Anterior cingulate cortex (tissue), 58 donors: ENCODE results near the gene HSPB1.
"Not testable (repeated sequence)": the region's sequence is repeated elsewhere in the genome, so short reads cannot be mapped to it uniquely, and the experiment has no call there.

Source experiments
- DNase-seq, 58 donors: peaks; one replicate each; lab custom pipeline; 2025; lab: John Stamatoyannopoulos, UW

HSPB1 gene

GRCh38 chr7:76281006-76281705 lies 21.3 kb upstream of the HSPB1 start:
- no peak for DNase-seq

- DNase-seq: no peak
These were observed 20.6 kb upstream of the HSPB1 start for GRCh38 chr7:76281706-76282343.

DNA sequence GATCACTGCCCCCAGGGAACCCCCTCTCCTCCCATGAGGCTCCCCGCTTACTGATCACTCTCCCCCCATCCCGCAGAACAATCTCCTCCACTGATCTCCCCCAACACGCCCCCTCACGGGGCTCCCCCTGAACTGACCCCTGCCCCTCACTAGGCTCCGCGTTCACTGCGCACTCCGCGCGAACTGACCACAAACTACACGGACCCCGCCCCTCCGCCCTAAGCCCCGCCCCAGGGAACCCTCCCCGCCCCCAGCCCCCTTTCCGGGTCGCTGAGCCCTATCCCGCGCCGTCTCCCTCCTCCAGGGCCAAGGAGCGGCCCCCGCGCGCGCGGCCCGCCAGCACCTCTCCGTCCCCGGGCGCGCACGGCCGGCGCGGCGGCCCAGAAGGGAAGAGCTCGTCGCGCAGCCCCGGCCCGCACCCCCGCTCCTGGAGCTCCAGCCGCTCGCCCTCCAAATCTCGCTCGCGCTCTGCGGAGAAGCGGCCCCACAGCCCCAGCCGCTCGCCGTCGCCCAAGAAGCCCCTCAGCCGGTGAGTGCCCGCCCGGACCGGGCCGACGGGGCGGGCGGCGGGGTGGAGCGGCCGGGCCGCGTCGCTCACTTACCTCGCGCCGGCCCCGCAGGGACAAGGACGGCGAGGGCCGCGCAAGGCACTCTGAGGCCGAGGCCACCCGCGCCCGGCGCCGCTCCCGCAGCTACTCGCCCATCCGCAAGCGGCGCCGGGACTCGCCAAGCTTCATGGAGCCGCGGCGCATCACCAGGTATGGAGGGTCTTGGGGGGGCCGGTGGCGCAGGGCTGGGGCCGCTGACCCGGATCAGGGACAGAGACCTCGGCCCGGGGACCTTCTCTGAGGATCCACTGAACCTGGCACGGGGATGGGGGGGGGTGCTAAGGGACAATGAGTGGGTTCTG lies 19.9 kb upstream of the HSPB1 start:
- no peak for DNase-seq

- no peak for DNase-seq
These were observed 19.0 kb upstream of the HSPB1 start for GRCh38 chr7:76283254-76284159.

GRCh38 chr7:76285604-76286374 lies 16.7 kb upstream of the HSPB1 start:
- DNase-seq: no peak

DNA sequence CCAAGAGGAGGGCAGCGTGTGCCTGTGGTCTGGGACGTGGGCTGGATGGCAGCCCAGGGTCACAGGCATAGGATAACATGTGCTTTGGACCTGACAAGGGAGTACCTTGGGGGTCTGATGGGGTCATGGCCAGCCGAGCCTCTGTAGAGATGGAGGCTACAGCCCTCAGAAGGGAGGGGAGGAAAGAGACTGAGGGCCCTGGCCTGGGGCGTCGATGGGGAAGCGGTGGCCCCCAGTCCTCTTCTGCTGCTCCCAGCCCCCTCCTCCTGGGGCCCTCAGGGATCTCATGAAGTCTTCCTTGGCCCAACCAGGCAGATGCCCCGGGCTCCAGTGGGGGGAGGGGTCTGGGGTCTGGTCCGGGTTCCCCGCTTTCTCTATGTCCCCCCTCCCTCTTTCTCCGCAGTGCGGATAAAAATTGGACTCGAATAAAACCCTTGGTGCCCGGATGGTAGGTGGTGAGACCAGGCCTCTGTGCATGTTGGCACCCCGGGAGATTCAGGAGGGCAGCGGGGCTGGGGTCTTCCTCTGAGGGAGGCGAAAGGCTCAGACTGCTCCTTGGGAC lies 15.6 kb upstream of the HSPB1 start:
- DNase-seq: no peak

- not testable (repeated sequence) for DNase-seq
These were observed 11.6 kb upstream of the HSPB1 start for GRCh38 chr7:76290847-76291350.

DNA sequence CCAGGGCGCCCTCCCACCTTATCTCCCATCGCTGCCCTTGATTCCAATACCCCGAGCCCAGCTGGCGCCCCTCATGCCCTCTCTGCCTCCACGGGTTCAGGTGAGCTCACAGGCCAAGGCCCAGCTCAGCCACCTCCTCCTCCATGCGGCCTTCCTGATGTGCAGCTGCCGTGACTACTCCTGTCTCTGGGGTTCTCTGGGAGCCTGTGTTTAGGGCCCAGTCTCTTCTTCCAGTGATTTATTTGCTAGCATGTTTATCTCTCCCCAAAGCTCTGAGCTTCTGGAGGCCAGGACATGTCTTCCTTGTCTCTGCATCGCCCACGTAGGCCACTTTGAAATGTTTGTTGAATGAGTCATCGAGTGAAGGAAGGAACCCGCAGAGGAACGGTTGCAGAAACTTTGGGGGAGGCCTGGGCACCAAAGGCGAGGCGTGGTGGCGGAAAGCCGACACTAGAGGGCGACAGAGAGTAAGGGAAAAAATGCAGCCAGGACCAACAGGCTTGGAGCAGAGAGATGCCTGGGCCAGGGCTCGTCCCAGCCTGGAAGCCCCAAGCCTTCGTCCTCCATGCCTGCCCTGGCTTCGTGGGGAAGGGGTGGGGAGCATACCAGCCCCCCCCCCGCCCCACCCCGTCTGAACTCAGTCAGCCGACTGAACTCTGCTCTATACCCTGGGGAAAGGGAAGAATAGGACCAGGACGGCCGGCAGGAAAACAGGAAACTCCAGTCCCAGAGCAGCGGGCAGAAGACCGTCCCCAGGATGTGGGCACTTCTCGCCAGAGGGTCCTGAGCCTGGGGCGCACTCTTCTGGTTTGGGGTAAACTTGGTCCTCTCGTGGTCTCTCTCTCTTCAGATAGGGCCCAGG lies 10.9 kb upstream of the HSPB1 start:
- DNase-seq: peak; percentile 53 to 94 (median 84)

DNA sequence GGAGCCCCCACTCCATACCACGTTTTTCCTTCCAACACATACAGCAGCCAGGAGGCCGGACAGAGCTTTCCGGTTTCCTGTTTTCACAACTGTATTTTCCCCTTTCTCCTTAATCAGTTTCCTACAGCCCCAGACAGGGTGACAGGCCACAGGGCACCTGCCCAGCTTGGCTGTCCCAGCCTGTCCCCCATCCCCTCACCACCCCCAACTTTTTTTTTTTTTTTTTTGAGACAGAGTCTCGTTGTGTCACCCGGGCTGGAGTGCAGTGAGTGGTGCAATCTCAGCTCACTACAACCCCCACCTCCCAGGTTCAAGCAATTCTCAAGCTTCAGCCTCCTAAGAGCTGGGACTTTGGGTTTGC lies 10.3 kb upstream of the HSPB1 start:
- DNase-seq: peak in 1 of 58 donors; percentile 67

- not testable (repeated sequence) for DNase-seq
These were observed 9.6 kb upstream of the HSPB1 start for GRCh38 chr7:76292911-76293310.

DNA sequence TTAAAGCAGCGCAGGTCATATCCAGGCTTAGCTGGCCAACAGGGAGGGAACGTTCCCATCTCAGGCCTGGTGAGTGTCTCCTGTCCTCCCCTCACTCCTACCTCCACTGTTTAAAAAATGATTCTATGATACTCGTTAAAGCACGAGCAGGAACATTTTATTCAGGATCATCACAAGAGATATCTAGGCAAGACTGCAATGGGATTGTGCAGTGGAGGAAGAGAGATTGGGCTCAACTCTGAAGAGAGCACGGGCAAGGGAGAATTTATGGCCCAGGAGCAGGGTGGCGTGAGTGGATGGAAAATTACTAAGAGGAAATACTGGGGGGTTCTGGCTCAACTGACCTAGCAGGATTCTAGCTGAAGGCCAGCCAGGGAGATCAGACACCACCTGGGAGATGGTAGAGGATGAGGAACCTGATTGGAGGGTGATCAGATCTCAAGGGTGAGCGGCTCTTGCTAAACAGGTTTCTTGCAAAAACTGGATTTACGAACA lies 9.0 kb upstream of the HSPB1 start:
- DNase-seq: no peak

DNA sequence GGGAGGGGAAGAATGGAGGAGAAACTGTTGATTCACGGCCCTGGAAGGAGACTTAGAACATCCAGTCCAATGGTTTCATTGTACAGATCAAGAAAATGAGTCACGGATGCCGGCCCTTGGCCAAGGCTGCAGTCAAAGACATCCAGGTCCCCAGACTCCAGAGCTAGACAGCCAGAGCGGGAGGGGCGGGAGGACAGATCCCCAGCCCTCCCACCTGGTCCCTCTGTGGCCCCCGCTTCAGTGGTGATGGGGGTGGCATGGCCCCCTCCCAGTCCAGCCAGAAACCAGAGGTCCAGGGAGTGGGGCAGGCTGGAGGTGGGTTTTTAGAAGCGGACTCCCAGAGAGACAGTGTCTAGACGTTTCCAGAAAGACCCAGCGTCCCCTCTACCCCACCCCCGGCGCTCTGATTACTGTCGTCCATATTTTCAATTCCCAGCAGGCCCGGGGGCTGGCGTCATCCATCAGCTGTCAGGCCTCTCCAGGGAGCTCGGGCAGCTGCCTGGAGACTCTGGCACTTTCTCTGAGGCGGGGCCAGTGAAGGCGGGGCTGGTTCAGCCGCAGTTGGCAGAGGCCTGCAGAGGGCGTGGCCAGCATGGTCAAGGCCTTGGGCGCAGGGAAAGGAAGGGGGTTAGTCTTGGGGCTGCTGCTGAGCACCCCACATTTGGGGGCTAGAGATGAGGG lies 8.0 kb upstream of the HSPB1 start:
- peak; percentile 52 to 99 (median 94) for DNase-seq

- peak in 15 of 58 donors; percentile 7 to 67 (median 25) for DNase-seq
These were observed 5.4 kb upstream of the HSPB1 start for GRCh38 chr7:76296743-76297740.

GRCh38 chr7:76300166-76300731 lies 2.2 kb upstream of the HSPB1 start:
- no peak for DNase-seq

GRCh38 chr7:76301000-76301399 lies 1.5 kb upstream of the HSPB1 start:
- DNase-seq: no peak
